COR-L47 (cell line): Measurements from ENCODE around the gene TFAP2E.

ENCODE experiments used
- DNase-seq: peaks from one replicate; lab custom pipeline; 2025; lab: John Stamatoyannopoulos, UW

Gene TFAP2E

DNA sequence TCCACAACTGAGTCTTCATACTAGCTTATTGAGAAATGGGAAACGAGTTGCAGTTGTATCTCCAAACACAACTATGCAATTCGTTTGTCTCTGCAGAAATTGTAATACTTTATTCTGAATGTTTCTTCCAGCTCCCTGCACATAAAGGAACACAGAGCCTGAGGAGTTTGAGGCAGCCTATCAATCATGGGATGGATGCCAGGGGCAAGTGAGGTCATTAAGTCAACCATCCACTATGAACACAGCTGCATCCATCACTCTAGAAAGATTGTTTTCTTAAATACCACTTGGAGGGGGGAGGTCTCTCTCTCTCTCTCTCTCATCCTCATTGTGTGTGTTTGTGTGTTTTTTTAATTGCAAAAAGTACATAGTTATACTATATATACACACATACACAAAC, 71.1 kb downstream of the TFAP2E start:
- no peak for DNase-seq
